Measurements from ENCODE around the gene KRTAP11-1. TPM values are rescaled to one million over a fixed set of nuclear protein-coding genes. Genes with fewer than 3 reads are reported as not detected.

KRTAP11-1 gene
- total RNA-seq, result not detected in 2 replicates

GRCh38 chr21:30881480-30881879 lies at the start of gene KRTAP11-1:
TSS of gene KRTAP11-1 (minus strand) at chr21:30881580. CDS start at chr21:30881524, 56 bp downstream.

Other genes starting within 250 kb of the KRTAP11-1 start
- not detected in 2 replicates for gene KRTAP20-2, start 246.4 kb downstream of the KRTAP11-1 start, total RNA-seq
- gene KRTAP20-3, start 238.7 kb downstream of the KRTAP11-1 start, total RNA-seq, result not detected in 2 replicates
- not detected in 2 replicates for gene KRTAP21-3, start 162.8 kb downstream of the KRTAP11-1 start, total RNA-seq
- gene KRTAP21-2, start 134.3 kb downstream of the KRTAP11-1 start, total RNA-seq, result not detected in 2 replicates
- gene KRTAP21-1, start 126.2 kb downstream of the KRTAP11-1 start, total RNA-seq, result not detected in 2 replicates
- not detected in 2 replicates for gene KRTAP8-1, start 68.3 kb downstream of the KRTAP11-1 start, total RNA-seq
- not detected in 2 replicates for gene KRTAP7-1, start 51.8 kb downstream of the KRTAP11-1 start, total RNA-seq
- not detected in 2 replicates for gene KRTAP19-8, start 156.9 kb upstream of the KRTAP11-1 start, total RNA-seq